GM19455 (cell line): Measurements from ENCODE around the gene CTNNBL1.

Source experiments
- ATAC-seq: cut with Tn5 transposase; IDR thresholded peaks from one replicate; pipeline ENCODE4 v1.9.1; 2021; ENCODE audit not compliant: unreplicated experiment

CTNNBL1 gene

GRCh38 chr20:37913567-37914366 is 219.9 kb downstream of the CTNNBL1 start:
- ATAC-seq, result no peak

DNA sequence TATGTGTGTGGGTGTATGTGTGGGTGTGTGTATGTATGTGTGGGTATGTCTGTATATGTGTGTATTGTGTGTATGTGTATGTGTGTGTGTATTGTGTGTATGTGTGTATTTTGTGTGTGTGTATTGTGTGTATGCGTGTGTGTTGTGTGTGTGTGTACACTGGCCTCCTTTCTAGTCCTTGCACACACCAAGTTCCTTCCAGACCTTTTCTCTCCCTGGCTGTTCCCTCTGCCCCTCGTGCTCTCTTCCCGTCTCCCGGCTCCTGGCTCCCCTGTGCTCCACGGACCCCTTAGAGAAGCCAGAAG is 220.5 kb downstream of the CTNNBL1 start:
- ATAC-seq, result no peak

DNA sequence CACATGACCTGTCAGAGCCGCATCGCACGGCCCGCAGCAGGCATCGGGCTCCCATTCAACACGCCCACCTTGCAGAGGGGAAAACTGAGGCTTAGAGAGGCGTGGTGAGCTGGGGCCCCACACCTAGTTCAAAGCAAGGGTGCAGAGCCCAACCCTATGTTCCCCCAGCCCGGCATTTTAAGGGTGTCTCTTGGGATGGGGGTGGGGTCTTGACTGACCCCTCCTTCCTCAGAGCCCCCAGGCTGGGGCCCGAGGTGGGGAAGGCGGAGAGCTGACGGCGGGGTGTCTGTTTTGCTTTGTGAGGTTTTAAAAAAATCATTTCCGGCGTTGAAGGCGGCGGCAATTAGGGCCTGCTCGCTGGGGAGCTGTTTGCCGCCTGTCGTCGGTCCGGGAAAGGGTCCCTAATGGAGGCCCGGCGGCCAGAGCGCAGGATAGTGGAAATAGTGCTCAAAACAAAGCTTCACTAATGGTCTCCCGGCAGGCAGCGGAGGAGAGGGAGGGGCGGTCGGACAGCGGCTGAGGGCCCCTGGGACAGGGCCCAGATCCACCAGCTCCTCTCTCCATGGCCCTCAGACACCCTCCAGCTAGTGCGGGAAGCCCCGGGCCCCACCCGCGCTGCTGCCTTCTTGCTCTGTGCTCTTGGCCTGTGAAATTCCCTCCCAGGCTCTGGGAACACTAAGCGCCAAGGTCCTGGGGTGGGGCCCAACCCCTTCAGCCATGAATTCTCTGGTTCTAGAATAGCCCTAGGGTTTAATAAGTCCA is 221.0 kb downstream of the CTNNBL1 start:
- ATAC-seq, result no peak

- no peak for ATAC-seq
These were observed 221.6 kb downstream of the CTNNBL1 start for GRCh38 chr20:37915434-37915787.

DNA sequence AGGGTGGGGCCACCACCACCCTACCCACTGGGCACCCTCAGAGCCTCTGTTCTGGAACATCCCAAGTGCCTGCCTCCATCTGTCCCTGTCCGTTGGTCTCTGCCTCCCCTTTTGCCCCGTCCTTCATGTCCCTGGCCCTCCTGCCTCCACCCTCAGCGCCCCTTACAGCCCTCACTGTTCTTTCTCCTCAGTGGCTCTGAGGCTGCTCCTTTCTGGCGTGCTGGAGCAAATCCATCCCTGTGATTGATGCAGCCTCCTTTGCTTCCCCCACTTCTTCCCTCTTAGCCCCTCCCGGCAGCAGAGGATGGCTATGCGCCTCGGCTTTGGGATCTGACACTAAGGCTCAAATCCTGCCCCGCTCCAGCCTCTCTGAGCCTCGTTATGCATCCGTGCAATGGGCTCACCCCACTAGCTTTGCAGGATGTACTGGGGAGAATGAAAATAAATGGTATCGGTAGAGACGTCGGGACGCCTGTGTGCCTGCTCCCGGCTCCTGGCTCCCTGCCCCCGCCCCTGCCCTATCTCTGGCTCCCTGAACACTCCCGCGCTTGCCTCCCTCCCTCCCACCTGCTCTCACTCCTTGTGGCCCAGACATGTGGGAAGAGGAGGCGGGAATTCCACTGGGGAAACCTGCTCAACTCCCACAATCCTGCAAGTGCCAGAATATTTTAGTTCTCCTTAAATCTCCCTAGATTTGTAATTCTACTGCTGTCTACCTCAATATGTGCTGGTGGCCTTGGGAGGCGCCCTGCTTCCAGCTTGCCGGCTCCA is 222.2 kb downstream of the CTNNBL1 start:
- no peak for ATAC-seq

GRCh38 chr20:37917461-37917860 is 223.6 kb downstream of the CTNNBL1 start:
- ATAC-seq, result no peak

GRCh38 chr20:37918035-37918434 is 224.2 kb downstream of the CTNNBL1 start:
- ATAC-seq, result no peak

DNA sequence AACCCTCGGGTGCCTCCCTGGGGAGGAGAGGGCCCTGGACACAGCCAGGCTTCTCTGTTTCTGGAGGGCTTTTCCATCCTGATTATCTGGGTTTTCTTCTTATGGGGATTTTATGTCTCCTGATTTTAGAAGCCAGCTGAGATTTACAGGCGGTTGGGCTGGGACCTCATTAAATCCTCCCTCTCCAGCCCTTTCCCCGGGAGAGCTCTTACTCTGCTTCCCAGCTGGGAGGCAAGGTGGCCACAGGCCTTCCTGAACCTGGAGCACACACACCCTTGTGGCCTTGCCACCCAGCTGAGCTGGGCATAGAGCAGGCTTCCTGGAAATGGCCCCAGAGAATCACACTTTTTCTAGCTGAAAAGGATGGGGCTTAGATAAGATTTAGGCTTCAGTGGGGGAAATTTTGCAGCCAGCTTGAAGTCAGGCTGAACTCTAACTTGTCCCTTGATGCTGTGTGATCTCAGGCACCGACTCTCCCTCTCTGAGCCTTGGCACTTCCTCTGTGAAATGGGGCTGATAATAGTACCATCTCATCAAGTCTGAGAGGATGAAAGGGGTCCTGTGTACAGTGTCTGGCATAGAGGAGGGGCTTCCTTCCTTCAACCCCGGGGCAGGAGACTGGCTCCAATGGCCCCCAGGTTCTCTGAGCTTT is 225.7 kb downstream of the CTNNBL1 start:
- no peak for ATAC-seq

DNA sequence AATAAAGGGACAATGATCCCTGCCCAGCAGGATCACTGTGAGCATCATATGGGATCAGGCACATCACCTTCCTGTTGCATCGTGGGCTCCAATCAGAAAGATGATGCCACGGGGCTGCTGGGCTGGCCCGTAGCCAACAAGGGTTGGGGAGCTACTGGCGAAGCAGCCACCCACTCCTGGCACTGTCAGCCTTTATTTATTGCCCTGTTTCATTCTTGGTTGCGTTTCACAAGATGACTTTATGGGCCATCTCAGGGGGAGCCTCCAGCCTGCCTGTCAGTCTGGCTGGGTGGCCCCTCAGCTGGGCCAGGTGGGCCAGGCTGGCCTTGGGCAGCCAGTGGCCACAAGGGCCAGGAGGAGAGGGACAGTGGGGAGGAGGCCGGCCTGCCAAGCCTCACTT is 226.4 kb downstream of the CTNNBL1 start:
- no peak for ATAC-seq

DNA sequence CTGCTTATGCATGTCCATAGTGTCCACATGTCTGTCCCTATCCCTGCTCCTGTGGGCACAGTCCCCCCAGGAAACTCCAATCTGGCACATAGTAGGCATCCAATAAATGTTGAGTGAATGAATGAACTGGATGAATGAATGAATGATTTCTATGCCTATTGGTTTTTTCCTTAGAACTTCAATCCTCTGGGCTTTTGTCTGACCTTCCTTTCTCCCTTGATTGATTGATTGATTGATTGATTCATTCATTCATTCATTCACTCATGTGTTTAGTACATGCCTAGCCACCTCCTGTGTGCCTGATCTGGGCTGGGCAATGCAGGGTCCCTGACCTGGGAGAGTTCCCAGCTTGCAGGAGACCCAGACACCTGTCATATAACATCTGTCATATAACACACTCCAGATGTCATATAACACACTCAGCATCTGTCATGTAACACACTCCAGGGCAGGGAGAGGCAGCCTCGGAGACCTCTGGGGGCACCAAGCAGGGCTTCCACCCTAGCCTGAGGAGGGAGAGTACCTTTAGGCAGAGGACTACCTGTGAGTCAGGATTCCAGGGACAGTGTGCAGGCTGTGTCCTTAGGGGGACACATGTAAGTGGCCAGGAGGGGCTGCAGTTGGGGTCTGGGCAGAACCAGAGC is 227.0 kb downstream of the CTNNBL1 start:
- ATAC-seq, result no peak

GRCh38 chr20:37921341-37921929 is 227.6 kb downstream of the CTNNBL1 start:
- ATAC-seq, result peak; percentile 42
